Body of pancreas (tissue), 4 donors: ENCODE measurements around the gene MAP3K13.

Experiments used
- CTCF ChIP-seq, 7 experiments: fragments of 450-650 bp in 4 of 7; fragments of 200-600 bp in 3 of 7; sonication (generic) in 3 of 7; IDR thresholded peaks; one replicate each; pipeline ENCODE4 v1.5.1; 2016 to 2019; ENCODE audit warnings: antibody characterized with exemption in 7 of 7
- POLR2A ChIP-seq, 3 donors: fragments of 450-650 bp; IDR thresholded peaks; one replicate each; pipeline ENCODE4 v1.6.1; 2016; ENCODE audit warnings: antibody characterized with exemption in 3 of 3, mild to moderate bottlenecking in 2 of 3

GRCh38 chr3:185488465-185488864 is 125.5 kb downstream of the MAP3K13 start:
- TF ChIP-seq POLR2A (IDR thresholded peaks at IDR 0.05) (no peak), CTCF (IDR thresholded peaks at IDR 0.05) (no peak)
